ENCODE results near the gene FUS.

The FUS gene

DNA sequence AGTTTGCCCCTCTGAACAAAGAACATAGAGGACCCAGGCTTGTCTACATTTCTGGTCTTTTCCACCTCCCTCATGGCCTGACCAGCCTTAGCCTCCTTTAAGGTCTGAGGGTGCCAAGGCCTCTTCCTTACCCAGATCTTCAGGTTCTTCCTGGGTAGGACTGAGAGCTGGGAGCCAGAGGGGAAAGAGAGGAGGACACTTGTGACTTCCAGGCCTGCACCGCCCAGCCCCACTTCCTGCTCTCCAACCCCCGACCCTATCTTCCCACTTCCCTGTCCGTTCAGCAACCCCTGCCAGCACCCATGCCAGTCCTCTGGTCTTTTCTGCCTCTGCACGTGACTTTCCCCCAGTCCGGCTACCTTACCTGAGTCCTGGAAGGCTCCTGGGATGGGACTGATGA is 30.6 kb upstream of the FUS start:
- TF ChIP-seq, protein P1, sequence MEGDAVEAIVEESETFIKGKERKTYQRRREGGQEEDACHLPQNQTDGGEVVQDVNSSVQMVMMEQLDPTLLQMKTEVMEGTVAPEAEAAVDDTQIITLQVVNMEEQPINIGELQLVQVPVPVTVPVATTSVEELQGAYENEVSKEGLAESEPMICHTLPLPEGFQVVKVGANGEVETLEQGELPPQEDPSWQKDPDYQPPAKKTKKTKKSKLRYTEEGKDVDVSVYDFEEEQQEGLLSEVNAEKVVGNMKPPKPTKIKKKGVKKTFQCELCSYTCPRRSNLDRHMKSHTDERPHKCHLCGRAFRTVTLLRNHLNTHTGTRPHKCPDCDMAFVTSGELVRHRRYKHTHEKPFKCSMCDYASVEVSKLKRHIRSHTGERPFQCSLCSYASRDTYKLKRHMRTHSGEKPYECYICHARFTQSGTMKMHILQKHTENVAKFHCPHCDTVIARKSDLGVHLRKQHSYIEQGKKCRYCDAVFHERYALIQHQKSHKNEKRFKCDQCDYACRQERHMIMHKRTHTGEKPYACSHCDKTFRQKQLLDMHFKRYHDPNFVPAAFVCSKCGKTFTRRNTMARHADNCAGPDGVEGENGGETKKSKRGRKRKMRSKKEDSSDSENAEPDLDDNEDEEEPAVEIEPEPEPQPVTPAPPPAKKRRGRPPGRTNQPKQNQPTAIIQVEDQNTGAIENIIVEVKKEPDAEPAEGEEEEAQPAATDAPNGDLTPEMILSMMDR (IDR thresholded peaks at IDR 0.05), result no peak

DNA sequence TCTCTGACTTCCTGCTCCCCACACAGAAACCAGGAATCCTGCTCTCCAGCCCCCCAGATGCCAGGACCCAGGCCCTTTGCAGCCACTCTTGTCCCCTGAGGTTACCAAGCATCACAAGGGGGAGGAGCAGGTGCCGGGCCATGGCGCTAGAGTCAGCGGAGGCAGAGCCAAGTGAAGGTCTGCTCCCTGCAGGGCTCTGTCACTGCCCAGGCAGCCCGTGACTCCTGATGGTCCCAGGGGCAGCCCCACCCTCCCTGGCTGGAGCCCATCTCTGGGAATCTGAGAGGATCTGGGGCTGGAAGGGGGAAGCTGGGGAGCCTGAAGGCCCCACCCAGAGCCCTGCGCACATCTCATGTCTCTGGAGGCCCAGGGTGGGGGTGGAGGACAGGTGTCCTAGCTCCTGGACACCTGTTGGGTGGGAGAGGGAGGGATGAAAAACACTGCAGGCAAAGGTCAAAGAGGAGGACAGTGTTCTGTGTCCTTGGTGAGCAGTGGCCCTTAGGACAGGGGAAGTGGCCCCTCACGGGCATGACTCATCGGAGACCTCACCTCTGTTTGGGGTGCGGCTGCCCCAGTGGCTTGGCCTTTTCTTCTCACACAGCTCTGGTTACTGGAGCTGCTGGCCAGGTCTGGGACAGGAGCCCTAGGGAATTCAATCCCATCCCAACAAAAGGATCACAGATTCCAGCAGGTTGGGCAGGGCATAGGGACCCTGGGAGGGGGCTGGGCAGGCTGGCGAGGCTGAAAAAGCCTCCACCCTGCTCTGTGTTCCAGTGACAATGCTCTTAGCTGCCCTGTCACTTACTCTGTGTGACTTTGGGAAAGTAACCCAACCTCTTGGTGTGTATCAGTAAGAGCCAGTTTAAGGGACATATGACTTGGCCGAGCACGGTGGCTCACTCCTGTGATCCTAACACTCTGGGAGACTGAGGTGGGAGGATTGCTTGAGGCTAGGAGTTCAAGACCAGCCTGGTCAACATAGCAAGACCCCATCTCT is 29.7 kb upstream of the FUS start, which contains the start of gene PRSS36:
Gene PRSS36 (minus strand): TSS at position 173 of the 997 bp plus-strand sequence. CDS start 31 bp downstream, at position 142.
- TF ChIP-seq, protein P1 (IDR thresholded peaks at IDR 0.05), result no peak

DNA sequence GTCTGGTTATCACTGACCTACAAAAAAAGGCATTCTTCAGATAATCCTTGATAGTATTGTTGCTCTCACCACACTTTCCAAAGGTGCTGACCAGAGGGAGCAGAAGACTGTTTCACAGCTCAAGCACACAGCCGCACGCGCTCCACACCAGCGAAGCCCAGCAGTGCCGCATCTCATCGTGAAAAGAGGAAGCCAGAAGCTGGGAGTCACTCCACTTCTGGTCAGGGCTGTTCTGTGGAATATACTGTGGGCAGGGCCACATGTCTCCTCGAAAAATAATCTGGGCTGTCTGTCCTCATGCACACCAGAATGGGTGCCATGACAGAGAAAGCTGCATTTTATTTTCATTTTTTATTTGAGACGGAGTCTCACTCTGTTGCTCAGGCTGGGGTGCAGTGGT is 22.8 kb upstream of the FUS start:
- TF ChIP-seq, protein P1 (IDR thresholded peaks at IDR 0.05), result no peak

DNA sequence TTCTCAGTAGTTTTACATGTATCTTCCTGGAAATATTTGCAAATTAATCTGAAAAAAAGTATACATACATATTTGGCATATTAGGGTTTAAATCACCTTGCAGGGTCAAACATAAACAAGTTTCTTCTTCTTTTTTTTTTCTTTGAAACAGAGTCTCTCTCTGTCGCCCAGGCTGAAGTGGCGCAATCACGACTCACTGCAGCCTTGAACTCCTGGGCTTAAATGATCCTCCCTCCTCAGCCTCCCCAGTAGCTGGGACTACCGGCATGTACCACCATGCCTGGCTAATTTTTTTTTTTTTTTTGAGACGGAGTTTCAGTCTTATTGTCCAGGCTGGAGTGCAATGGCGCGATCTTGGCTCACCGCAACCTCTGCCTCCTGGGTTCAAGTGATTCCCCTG is 12.6 kb upstream of the FUS start:
- TF ChIP-seq, protein P1 (IDR thresholded peaks at IDR 0.05), result no peak

DNA sequence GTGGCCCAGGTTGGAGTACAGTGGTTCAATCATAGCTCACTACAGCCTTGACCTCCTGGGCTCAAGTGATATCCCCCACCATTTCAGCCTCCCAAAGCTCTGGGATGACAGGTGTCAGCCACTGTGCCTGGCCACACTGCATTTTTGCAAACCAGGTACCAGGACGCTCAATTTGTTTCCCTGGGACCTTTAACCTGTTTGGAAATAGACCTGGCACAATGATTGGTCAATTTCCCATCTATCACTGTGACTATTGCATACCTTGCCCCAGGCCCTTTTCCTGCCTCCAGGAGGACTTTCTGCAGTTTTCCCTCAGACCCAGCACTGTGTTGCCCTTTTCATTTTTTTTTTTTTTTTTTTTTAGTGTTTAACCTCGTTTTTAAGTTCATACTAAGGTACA is 11.1 kb upstream of the FUS start:
- TF ChIP-seq, protein P1 (IDR thresholded peaks at IDR 0.05), result no peak

DNA sequence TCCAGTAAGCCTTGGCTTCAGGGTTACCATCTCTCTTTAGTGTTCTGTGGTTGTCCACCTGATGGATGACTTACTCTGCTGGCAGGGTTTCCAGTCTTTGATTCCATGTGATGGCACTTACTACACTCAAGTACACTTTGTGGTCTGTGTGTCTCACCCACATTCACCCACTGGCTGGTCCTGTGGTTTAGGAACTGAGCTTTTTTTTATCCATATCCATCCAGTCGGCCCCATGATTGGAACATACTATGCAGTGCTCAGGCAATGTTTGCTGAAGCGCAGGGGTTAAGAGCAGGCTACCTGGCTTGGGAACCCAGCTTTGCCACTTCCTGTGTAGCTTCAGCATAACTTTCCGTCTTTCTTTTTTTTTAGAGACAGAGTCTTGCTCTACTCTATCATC is 2.8 kb upstream of the FUS start:
- TF ChIP-seq, protein P1 (IDR thresholded peaks at IDR 0.05), result no peak

DNA sequence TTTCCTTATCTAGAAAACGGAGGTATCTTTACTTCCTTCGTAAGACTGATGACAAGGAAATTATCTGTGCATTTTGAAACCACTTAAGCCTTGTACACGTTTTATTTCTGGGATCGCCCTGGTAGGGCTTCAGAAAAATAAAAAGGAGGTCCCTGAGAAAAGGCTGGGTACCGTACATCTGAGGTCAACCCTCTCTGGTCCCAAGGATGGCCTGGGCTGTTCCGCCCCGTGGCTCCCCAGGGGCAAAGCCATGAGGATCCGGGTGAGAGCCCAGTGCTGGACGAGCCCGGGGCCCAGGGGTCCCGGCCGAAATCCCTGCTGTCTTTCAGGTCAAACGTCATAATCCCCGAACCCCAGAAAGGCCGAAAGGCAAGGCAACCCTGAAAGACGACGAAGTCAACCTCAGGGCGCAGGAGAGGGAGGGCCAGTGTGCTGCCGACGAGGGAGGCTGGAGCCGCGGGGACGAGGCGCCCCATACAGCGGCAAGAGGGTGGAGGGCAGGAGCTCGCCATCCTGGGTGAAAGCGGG is 656 bp upstream of the FUS start:
- TF ChIP-seq, protein P1 (IDR thresholded peaks at IDR 0.05), result no peak
